ENCODE measurements around the gene KLHL5.

KLHL5 gene

GRCh38 chr4:39044364-39044955, 17.6 kb upstream of the KLHL5 start:
- peak; percentile 96 to 97 for DNase-seq (ENCODE audit: low read depth in 2 of 2)

GRCh38 chr4:39044956-39045826, 16.8 kb upstream of the KLHL5 start:
- DNase-seq (ENCODE audit: low read depth in 2 of 2), result peak in 1 of 2 donors; percentile 37

GRCh38 chr4:39045827-39046221, 16.2 kb upstream of the KLHL5 start:
- DNase-seq (ENCODE audit: low read depth in 2 of 2), result no peak

- no peak for DNase-seq (ENCODE audit: low read depth in 2 of 2)
Observed at GRCh38 chr4:39046249-39046648, 15.8 kb upstream of the KLHL5 start.

- DNase-seq (ENCODE audit: low read depth in 2 of 2), result no peak
Observed at GRCh38 chr4:39047681-39048080, 14.4 kb upstream of the KLHL5 start.

- no peak for DNase-seq (ENCODE audit: low read depth in 2 of 2)
Observed at GRCh38 chr4:39048311-39048710, 13.7 kb upstream of the KLHL5 start.

GRCh38 chr4:39050590-39050989, 11.4 kb upstream of the KLHL5 start:
- DNase-seq (ENCODE audit: low read depth in 2 of 2), result no peak

- DNase-seq (ENCODE audit: low read depth in 2 of 2), result no peak
Observed at GRCh38 chr4:39051492-39051891, 10.5 kb upstream of the KLHL5 start.

GRCh38 chr4:39053983-39054382, 8.0 kb upstream of the KLHL5 start:
- DNase-seq (ENCODE audit: low read depth in 2 of 2), result no peak

- DNase-seq (ENCODE audit: low read depth in 2 of 2), result no peak
Observed at GRCh38 chr4:39054497-39054896, 7.5 kb upstream of the KLHL5 start.

- no peak for DNase-seq (ENCODE audit: low read depth in 2 of 2)
Observed at GRCh38 chr4:39056023-39056422, 6.0 kb upstream of the KLHL5 start.

- DNase-seq (ENCODE audit: low read depth in 2 of 2), result no peak
Observed at GRCh38 chr4:39061457-39061856, 575 bp upstream of the KLHL5 start.

- DNase-seq (ENCODE audit: low read depth in 2 of 2), result no peak
Observed at GRCh38 chr4:39062770-39063097, 702 bp downstream of the KLHL5 start.

- no peak for DNase-seq (ENCODE audit: low read depth in 2 of 2)
Observed at GRCh38 chr4:39063430-39063829, 1.4 kb downstream of the KLHL5 start.

- no peak for DNase-seq (ENCODE audit: low read depth in 2 of 2)
Observed at GRCh38 chr4:39066371-39066770, 4.3 kb downstream of the KLHL5 start.

- no peak for DNase-seq (ENCODE audit: low read depth in 2 of 2)
Observed at GRCh38 chr4:39067031-39067430, 5.0 kb downstream of the KLHL5 start.

GRCh38 chr4:39067451-39067850, 5.4 kb downstream of the KLHL5 start:
- no peak for DNase-seq (ENCODE audit: low read depth in 2 of 2)

GRCh38 chr4:39068907-39069306, 6.9 kb downstream of the KLHL5 start:
- no peak for DNase-seq (ENCODE audit: low read depth in 2 of 2)

- DNase-seq (ENCODE audit: low read depth in 2 of 2), result no peak
Observed at GRCh38 chr4:39078829-39079228, 16.8 kb downstream of the KLHL5 start.

GRCh38 chr4:39083164-39083563, 21.1 kb downstream of the KLHL5 start:
- no peak for DNase-seq (ENCODE audit: low read depth in 2 of 2)

- no peak for DNase-seq (ENCODE audit: low read depth in 2 of 2)
Observed at GRCh38 chr4:39085891-39086290, 23.9 kb downstream of the KLHL5 start.

- DNase-seq (ENCODE audit: low read depth in 2 of 2), result no peak
Observed at GRCh38 chr4:39096847-39097246, 34.8 kb downstream of the KLHL5 start.

- DNase-seq (ENCODE audit: low read depth in 2 of 2), result no peak
Observed at GRCh38 chr4:39097290-39097689, 35.3 kb downstream of the KLHL5 start.

GRCh38 chr4:39102297-39102696, 40.3 kb downstream of the KLHL5 start:
- no peak for DNase-seq (ENCODE audit: low read depth in 2 of 2)
